ENCODE data around the gene NPAS3.

DNA sequence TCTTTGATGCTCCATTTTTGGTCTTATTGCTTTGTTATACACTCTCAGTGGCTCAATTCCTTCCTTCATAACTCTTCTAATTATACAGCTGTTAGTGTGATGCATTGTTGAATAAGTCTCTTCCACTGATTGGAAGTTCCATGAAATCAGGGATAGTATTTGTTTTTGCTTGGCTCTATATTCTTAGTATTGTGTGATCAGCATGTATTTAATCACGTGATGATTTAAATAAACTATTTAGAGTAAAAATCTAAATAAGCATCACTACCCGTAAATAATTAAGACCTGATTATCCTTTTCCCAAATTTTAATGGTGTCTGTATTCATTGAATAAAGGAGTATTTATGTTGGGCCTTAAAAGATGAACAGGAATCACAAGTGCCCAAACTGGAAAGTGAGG is 355.7 kb downstream of the NPAS3 start:
- TF ChIP-seq MAFF (IDR thresholded peaks at IDR 0.05; ENCODE audit: low read depth, low read length) (no peak), NFAT5 (CRISPR knock-in tag; IDR thresholded peaks at IDR 0.05) (no peak), ZNF549 (CRISPR knock-in tag; IDR thresholded peaks at IDR 0.05) (no peak), CTCF (CRISPR knock-in tag; IDR thresholded peaks at IDR 0.05) (no peak), SUZ12 (IDR thresholded peaks at IDR 0.05; ENCODE audit: low read depth, low read length) (no peak), ZNF317 (CRISPR knock-in tag; IDR thresholded peaks at IDR 0.05) (no peak), RFX5 (IDR thresholded peaks at IDR 0.05; ENCODE audit: low read depth, low read length) (no peak), POLR2A (IDR thresholded peaks at IDR 0.05; ENCODE audit: insufficient read depth in 1 of 2, low read depth in 2 of 2, low read length in 2 of 2) (no peak), ZNF678 (CRISPR knock-in tag; IDR thresholded peaks at IDR 0.05) (no peak), RAD21 (CRISPR knock-in tag; IDR thresholded peaks at IDR 0.05) (no peak), POLR2AphosphoS5 (IDR thresholded peaks at IDR 0.05; ENCODE audit: low read depth, low read length) (no peak), ZBTB7A (CRISPR knock-in tag; IDR thresholded peaks at IDR 0.05) (no peak)

Measured in HepG2 (cell line).